Activated CD4-positive, alpha-beta T cell treated with anti-CD3 and anti-CD28 coated beads for 4 hours (primary cell): ENCODE data around the gene DERL3.
A peak's percentile ranks its signal among the peaks of the same experiment; 100 is the strongest.
"Not testable (repeated sequence)": the region's sequence is repeated elsewhere in the genome, so short reads cannot be mapped to it uniquely, and the experiment has no call there.

Source experiments
- DNase-seq, 2 donors: peaks; one replicate each; pipeline ENCODE4 v3.0.0-alpha.2; 2020

Gene DERL3

GRCh38 chr22:23838681-23839468 lies at the start of gene DERL3:
Gene DERL3 (minus strand): TSS chr22:23839006. CDS start chr22:23838987, 19 bp downstream.
- peak; percentile 93 to 94 for DNase-seq

GRCh38 chr22:23884140-23884539 lies 45.3 kb upstream of the DERL3 start:
- no peak for DNase-seq

- DNase-seq: no peak
Observed at GRCh38 chr22:23883658-23884057, 44.9 kb upstream of the DERL3 start.

- DNase-seq: no peak
Observed at GRCh38 chr22:23882370-23882769, 43.6 kb upstream of the DERL3 start.

- DNase-seq: no peak
Observed at GRCh38 chr22:23878219-23878618, 39.4 kb upstream of the DERL3 start.

GRCh38 chr22:23877566-23877965 lies 38.8 kb upstream of the DERL3 start:
- DNase-seq: no peak

GRCh38 chr22:23875801-23876200 lies 37.0 kb upstream of the DERL3 start:
- no peak for DNase-seq

GRCh38 chr22:23874871-23875270 lies 36.1 kb upstream of the DERL3 start:
- DNase-seq: no peak

- no peak for DNase-seq
Observed at GRCh38 chr22:23868580-23868979, 29.8 kb upstream of the DERL3 start.

GRCh38 chr22:23864499-23865154 lies 25.8 kb upstream of the DERL3 start:
- not testable (repeated sequence) for DNase-seq

GRCh38 chr22:23862103-23862502 lies 23.3 kb upstream of the DERL3 start:
- peak in 1 of 2 donors; percentile 33 for DNase-seq

- not testable (repeated sequence) for DNase-seq
Observed at GRCh38 chr22:23860187-23860586, 21.4 kb upstream of the DERL3 start.

- DNase-seq: no peak
Observed at GRCh38 chr22:23859201-23859600, 20.4 kb upstream of the DERL3 start.

- DNase-seq: no peak
Observed at GRCh38 chr22:23858484-23858815, 19.6 kb upstream of the DERL3 start.

GRCh38 chr22:23857606-23858483 lies 19.0 kb upstream of the DERL3 start, which contains the start of gene SLC2A11:
Gene SLC2A11 (plus strand): TSS chr22:23857875. CDS start chr22:23858000, 125 bp downstream.
- peak; percentile 91 to 94 for DNase-seq

GRCh38 chr22:23856721-23857605 lies 18.2 kb upstream of the DERL3 start:
- no peak for DNase-seq

GRCh38 chr22:23850136-23850611 lies 11.4 kb upstream of the DERL3 start:
- no peak for DNase-seq

GRCh38 chr22:23849009-23850006 lies 10.5 kb upstream of the DERL3 start:
- peak; percentile 78 to 86 for DNase-seq

- DNase-seq: no peak
Observed at GRCh38 chr22:23847991-23848864, 9.4 kb upstream of the DERL3 start.
